OCI-LY3 (cell line): ENCODE results near the gene PEX13.

Experiments
- H2AFZ ChIP-seq: fragments of 200-600, 300-600 bp; shearing (Covaris generic); 2 replicates; pipeline ENCODE4 v1.6.0; 2014; ENCODE audit warnings: antibody characterized with exemption, low read depth, low read length
- H3K27ac ChIP-seq: fragments of 200-600, 300-600 bp; sonication (generic); 2 replicates; pipeline ENCODE4 v1.5.1; 2014; ENCODE audit warnings: mild to moderate bottlenecking, low read length, moderate library complexity, mixed read lengths
- H3K27me3 ChIP-seq: fragments of 200-600, 300-600 bp; sonication (generic); 2 replicates; pipeline ENCODE4 v1.6.1; 2014; ENCODE audit warnings: low read depth, low read length, mixed read lengths
- H3K36me3 ChIP-seq: fragments of 200-600, 300-600 bp; sonication (generic); replicated peaks from 2 replicates; pipeline ENCODE3; 2014; ENCODE audit warnings: low read depth, low read length, mixed read lengths
- H3K4me1 ChIP-seq: fragments of 300-600, 200-600 bp; sonication (generic); 2 replicates; pipeline ENCODE4 v1.6.1; 2014; ENCODE audit warnings: low read length, mixed read lengths
- H3K4me2 ChIP-seq: fragments of 200-600, 300-600 bp; sonication (generic); 2 replicates; pipeline ENCODE4 v1.6.1; 2014; ENCODE audit warnings: low read length, mixed read lengths
- H3K4me3 ChIP-seq: fragments of 300-600, 200-600 bp; sonication (generic); 2 replicates; pipeline ENCODE4 v1.5.1; 2014; ENCODE audit warnings: antibody characterized with exemption, mild to moderate bottlenecking, low read length, moderate library complexity
- H3K79me2 ChIP-seq: fragments of 300-600, 200-600 bp; shearing (Covaris generic); 2 replicates; pipeline ENCODE4 v1.6.1; 2014; ENCODE audit warnings: mild to moderate bottlenecking, low read length, mixed read lengths
- H3K9ac ChIP-seq: fragments of 300-600, 200-600 bp; shearing (Covaris generic); 2 replicates; pipeline ENCODE4 v1.6.0; 2014; ENCODE audit warnings: mild to moderate bottlenecking, low read length, moderate library complexity
- H3K9me3 ChIP-seq: fragments of 200-600, 300-600 bp; shearing (Covaris generic); 2 replicates; pipeline ENCODE4 v1.6.1; 2014; ENCODE audit warnings: low read length, mixed read lengths; ENCODE audit not compliant: insufficient read depth
- H4K20me1 ChIP-seq: fragments of 200-600, 300-600 bp; sonication (generic); 2 replicates; pipeline ENCODE4 v1.6.1; 2016; ENCODE audit warnings: low read length, mixed read lengths; ENCODE audit not compliant: insufficient read depth
- CTCF ChIP-seq: fragments of 200-600, 300-600 bp; sonication (generic); IDR thresholded peaks from 2 replicates; pipeline ENCODE4 v1.5.1; 2014; ENCODE audit warnings: antibody characterized with exemption, low read length, low read depth
- EZH2phosphoT487 ChIP-seq: fragments of 200-600 bp; shearing (Covaris generic); IDR thresholded peaks from 2 replicates; pipeline ENCODE4 v1.6.1; 2018; ENCODE audit warnings: antibody characterized with exemption, mixed run types, low read depth

PEX13 gene

GRCh38 chr2:60998628-60999545 lies 18.6 kb upstream of the PEX13 start:
- H2AFZ ChIP-seq, result no peak overlapping the region
- H3K36me3 ChIP-seq, result no peaks in the 10 kb centered on the region
- TF ChIP-seq EZH2phosphoT487 (no peak), CTCF (peak; percentile 82)
- H3K27me3 ChIP-seq, result no peaks in the 10 kb centered on the region
- H3K9me3 ChIP-seq, result no peaks in the 10 kb centered on the region
- H3K9ac ChIP-seq, result no peak overlapping the region
- no peak overlapping the region for H3K27ac ChIP-seq
- H3K79me2 ChIP-seq, result no peaks in the 10 kb centered on the region
- peaks cover 12% of the 10 kb centered on the region; the same call in 1 of the 2 replicates for H3K4me1 ChIP-seq
- no peak overlapping the region for H3K4me2 ChIP-seq
- no peaks in the 10 kb centered on the region for H4K20me1 ChIP-seq
- no peak overlapping the region for H3K4me3 ChIP-seq

GRCh38 chr2:61005736-61006135 lies 11.8 kb upstream of the PEX13 start:
- H3K36me3 ChIP-seq, result no peaks in the 10 kb centered on the region
- no peak overlapping the region for H3K4me3 ChIP-seq
- H3K27ac ChIP-seq, result no peak overlapping the region
- no peaks in the 10 kb centered on the region for H3K27me3 ChIP-seq
- H3K4me2 ChIP-seq, result no peak overlapping the region
- no peaks in the 10 kb centered on the region for H4K20me1 ChIP-seq
- H3K79me2 ChIP-seq, result no peaks in the 10 kb centered on the region
- no peak for TF ChIP-seq CTCF
- no peak for TF ChIP-seq EZH2phosphoT487
- H2AFZ ChIP-seq, result no peak overlapping the region
- H3K4me1 ChIP-seq, result no peaks in the 10 kb centered on the region
- no peak overlapping the region for H3K9ac ChIP-seq
- no peaks in the 10 kb centered on the region for H3K9me3 ChIP-seq

GRCh38 chr2:61006486-61007105 lies 10.9 kb upstream of the PEX13 start:
- peaks cover under 1% of the 10 kb centered on the region for H3K4me1 ChIP-seq
- no peak for TF ChIP-seq EZH2phosphoT487
- no peak for TF ChIP-seq CTCF
- no peaks in the 10 kb centered on the region for H3K79me2 ChIP-seq
- no peak overlapping the region for H3K9ac ChIP-seq
- H3K4me3 ChIP-seq, result no peak overlapping the region
- no peaks in the 10 kb centered on the region for H3K36me3 ChIP-seq
- no peak overlapping the region for H2AFZ ChIP-seq
- no peak overlapping the region for H3K27ac ChIP-seq
- H4K20me1 ChIP-seq, result no peaks in the 10 kb centered on the region
- no peaks in the 10 kb centered on the region for H3K9me3 ChIP-seq
- H3K27me3 ChIP-seq, result no peaks in the 10 kb centered on the region
- H3K4me2 ChIP-seq, result no peak overlapping the region

GRCh38 chr2:61009355-61009754 lies 8.2 kb upstream of the PEX13 start:
- TF ChIP-seq CTCF, result no peak
- TF ChIP-seq EZH2phosphoT487, result no peak
- no peaks in the 10 kb centered on the region for H3K9me3 ChIP-seq
- peaks cover 12% of the 10 kb centered on the region for H3K4me1 ChIP-seq
- no peaks in the 10 kb centered on the region for H3K79me2 ChIP-seq
- no peak overlapping the region for H3K27ac ChIP-seq
- H4K20me1 ChIP-seq, result no peaks in the 10 kb centered on the region
- H3K36me3 ChIP-seq, result no peaks in the 10 kb centered on the region
- no peaks in the 10 kb centered on the region for H3K27me3 ChIP-seq
- no peak overlapping the region for H3K9ac ChIP-seq
- no peak overlapping the region for H3K4me2 ChIP-seq
- H2AFZ ChIP-seq, result no peak overlapping the region
- H3K4me3 ChIP-seq, result no peak overlapping the region
